GM19324 (cell line): ENCODE data around the gene PTPRN2.
"Not testable (repeated sequence)": the region's sequence is repeated elsewhere in the genome, so short reads cannot be mapped to it uniquely, and the experiment has no call there.

Experiments used
- ATAC-seq: cut with Tn5 transposase; IDR thresholded peaks from one replicate; pipeline ENCODE4 v1.9.1; 2021; ENCODE audit warnings: mild to moderate bottlenecking, moderate library complexity; ENCODE audit not compliant: unreplicated experiment, low FRiP score

PTPRN2 gene

DNA sequence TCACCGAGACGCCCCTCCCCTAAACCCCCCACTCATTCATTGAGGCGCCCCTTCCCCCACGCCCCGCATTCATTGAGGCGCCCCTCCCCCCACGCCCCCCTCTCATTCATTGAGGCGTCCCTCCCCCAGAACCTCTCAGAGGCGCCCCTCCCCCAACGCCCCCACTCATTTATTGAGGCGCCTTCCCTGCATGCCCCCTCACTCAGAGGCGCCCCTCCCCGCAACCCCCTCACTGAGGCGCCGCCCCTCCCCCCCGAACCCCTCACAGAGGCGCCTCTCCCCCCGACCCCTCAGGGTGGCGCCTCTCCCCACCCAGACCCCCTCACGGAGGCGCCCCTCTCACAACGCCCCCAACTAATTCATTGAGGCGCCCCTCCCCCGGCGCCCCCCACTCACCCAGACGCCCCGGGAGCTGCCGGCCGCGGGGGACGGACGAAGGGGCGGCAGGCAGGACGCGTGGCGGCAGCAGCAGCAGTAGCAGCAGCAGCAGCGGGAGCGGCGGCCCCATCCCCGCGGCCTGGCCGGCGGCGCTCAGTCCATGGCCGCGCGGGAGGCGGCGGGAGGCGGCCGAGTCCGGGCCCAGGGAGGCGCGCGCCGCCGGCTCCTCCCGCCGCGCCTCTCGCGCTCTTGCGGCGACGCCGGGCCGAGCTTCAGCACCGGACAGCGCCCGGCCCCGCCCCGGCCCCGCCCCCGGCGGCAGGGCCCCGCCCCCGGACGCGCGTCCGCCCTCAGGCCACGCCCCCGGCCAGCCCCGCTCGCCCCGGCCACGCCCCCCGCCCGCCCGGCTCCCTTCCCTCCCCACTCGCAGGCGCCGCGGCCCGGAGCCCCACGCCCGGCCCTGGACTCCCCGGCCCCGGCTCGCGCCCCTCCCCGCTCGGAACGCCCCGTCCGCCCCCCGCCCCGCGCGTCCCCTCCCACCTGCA lies at the start of gene PTPRN2:
TSS of gene PTPRN2 (minus strand) at position 662 of the 923 bp plus-strand sequence.
- ATAC-seq = no peak

DNA sequence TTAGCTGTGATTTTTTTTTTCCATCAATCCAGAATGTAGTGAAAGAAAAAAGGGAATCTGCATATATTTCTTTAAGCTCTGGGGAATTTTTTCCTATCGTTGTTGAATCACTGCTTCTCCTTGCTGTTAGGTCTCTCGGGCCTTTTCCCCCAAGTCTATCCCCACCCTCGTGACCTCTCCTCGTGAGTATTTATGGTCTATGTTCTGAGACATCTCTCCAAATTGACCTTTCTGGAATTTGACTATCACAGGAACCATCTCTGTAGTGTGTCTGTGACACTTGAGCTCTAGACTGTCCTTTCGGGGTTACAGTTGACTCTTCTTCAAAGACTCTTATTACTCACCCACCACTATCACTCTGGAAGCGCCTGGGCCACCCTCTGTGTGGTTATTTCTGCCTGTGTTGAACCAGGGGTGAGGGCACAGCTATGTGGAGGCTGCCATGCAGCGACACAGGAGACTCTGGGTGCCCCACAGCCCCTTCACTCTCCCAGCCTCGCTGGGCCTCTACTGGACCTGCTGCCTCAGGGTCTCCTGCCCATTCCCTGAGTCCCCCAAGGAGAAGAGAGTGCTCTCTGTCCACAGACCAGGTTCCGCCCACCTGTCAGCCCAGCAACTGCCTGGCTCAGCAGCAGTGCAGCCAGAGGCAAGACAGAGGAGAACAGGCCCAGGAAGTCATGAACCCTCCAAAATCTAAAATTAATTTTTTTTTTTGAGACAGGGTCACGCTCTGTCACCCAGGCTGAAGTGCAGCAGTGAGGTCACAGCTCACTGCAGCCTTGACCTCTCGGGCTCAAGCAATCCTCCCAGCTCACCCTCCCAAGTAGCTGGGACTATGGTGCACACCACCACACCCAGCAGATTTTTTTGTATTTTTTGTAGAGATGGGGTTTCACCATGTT lies 45.7 kb upstream of the PTPRN2 start:
- ATAC-seq = no peak

DNA sequence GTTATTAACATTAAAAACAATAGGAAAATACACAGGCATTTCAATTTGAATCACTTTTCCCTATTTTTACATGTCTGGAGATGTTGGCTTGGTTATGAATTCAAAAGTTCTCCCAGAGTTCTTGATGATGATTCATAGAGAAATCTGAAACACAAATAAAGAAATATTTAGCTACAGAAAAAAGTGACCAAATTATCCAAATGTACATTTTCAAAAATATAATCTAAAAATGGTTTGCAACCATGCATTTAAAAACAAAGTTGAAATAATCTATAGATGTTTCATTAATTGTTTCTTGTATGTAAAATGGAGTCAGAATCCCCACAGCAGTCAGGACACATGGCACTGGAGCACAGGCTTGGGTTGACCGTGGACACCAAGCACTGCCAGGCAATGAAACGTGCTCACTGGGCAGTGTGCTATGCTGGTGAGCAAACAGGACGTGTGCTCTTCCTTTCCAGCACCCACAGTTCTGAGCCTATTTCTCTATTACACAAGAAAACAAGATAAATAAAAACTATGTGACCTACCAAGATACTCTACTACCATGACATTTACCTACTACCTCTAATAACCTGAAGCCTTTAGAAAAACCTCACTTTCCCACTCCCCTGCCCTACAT lies 44.1 kb upstream of the PTPRN2 start:
- no peak for ATAC-seq

DNA sequence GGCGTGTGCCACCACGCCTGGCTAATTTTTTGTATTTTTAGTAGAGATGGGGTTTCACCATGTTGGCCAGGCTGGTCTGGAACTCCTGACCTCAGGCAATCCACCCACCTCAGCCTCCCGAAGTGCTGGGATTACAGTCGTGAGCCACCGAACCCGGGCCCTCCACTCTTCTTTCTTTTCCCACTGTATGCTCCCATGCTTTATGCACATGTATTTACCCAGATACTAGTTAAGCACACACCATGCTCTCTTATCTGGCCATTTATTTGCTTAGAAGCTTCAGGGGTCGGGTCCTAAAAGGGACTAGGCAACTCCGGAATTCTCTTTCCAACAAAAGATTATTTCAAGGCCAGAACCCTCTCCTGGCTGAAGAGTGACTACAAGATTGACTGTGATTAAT lies 38.7 kb upstream of the PTPRN2 start:
- ATAC-seq = not testable (repeated sequence)

DNA sequence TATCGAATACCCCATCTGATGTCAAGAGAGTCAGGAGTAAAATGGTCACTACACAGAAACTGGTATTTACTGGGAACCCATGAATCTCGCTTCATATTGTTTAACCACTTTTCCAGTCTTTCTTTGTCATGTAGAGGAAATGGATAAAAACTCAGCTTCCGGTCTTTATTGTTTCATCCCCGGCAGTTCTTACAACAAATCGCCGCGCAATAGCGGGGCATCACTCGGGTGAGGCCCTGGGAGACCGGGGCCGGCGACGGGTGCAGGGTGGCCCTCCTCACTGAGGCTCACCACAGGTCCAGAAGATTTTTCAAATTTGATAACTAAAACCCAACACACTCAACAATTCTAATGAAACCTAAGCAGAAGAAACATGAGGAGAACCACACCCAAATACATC lies 35.6 kb upstream of the PTPRN2 start:
- ATAC-seq = no peak

DNA sequence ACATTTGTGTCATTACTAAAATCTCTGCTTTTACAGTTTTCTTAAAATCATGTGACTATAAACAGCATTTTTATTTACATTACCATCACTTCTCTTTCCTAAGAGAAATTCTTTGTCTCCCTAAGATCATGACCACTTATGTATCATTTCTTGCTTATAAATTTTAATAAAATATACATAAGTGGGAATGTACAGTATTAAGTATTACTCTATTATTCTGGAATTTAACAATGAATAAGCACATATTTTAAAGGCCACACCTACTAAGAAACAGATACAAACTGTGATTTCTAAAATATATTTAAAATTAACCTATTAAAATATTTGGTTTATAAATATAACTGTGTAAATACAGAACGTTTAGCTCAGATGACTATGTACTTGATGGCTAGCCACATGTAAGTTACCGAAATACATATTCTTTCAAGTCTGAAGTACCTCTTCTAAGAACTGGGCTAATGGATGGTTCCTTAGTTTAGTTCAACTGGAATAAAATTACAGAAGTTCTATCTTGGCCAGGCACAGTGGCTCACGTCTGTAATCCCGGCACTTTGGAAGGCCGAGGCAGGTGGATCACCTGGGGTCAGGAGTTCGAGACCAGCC lies 33.3 kb upstream of the PTPRN2 start:
- ATAC-seq = no peak

DNA sequence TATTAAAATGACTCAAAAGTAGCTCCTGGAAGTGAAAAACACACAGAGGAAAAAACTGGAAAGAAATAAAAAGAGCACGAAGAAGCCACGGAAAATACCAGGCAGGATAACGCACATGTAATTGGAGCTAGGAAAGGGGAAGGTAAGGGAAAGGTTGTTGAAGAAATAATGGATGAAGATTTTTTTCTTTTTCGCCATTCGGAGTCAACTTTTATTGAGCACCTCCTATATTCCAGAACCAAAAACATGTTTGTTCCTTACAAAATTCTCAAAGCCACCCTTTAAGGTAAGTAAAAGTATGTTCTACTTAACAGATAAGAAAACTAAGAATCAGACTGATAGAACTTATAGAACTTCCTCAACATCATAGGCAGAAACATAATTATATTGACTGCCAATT lies 32.8 kb upstream of the PTPRN2 start:
- no peak for ATAC-seq

DNA sequence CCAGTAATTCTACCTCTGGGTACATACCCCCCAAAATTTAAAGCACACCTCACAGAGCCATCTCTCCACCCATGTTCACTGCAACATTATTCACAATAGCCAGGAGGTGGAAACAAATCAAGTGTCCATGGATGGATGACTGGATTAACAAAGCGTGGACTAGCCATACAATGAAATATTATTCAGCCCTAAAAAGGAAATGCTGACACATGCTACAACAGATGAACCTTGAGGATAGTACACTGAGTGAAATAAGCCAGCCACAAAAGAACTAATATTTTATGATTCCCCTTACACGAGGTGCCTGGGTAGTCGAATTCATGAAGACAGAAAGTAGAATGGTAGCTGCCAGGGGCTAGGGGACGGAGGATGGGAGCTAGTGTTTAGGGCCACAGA lies 31.1 kb upstream of the PTPRN2 start:
- no peak for ATAC-seq

DNA sequence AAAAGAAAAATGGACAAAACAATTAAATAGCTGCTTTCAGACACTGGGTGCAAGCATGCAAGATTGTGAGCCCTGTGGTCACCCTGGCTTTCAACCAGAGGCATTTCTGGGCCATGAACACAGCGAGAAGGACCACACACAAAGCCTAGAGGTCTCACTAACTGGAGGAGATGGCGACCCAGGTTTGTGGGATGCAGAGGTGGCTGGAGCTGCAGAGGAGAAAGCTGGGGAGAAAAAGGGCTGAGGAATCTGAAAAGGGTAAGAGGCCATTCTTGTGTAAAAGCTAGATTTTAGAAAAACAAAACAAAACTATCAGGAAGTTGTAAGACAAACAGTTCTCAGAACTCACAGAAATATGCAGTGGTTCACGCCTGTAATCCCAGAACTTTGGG lies 30.1 kb upstream of the PTPRN2 start:
- no peak for ATAC-seq

DNA sequence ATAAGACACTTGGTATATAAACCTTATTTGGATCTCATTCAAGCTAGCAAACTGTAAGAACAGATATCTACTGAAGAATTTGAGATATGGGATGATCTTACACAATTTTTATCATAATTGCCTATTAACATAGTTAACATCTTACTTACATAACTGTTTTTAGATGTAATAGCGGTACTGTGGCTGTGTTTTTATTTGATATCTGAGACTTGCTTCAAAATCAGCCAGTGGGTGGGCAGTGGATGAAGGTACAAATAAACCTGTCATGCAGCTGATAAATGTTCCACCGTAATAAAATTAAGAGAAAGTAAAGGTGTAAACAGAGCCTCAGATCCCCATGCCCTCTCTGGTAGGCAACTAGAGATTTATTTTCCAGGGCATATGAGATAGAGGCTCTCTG lies 28.4 kb upstream of the PTPRN2 start:
- ATAC-seq = no peak

DNA sequence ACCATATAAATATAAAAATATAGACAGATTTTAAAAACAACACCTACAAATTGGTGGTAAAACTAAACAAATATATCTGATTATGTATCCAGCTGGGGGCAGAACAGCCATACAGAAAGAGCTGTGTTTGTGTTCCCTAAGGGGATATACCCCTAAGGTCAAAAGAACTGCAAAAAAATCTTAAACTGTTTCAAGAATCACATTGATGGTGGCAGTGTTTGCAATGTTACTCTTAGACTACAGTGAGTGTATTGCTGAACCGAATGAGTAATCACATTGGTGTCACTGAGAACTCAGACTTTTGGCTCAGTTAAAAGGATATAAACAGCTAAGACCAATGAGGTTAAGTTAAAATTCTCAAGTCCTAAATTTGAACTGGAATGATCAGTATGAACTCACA lies 27.1 kb upstream of the PTPRN2 start:
- no peak for ATAC-seq

DNA sequence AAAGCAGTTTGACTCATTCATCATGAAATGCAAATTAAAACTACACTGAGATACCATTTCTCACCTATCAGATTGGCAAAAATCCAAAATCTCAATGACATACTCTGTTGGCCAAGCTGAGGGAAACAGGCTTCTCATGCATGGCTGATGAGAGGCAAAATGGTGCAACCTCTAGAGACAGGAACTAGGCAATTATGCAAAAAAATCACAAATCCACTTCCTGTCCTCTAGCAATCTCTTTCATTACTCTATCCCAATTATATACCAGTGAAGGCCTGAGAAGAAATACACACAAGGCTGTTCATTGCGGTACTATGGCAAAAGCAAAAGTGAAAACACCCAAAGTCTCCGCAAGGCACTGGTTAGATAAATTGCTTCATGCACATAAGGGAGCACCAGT lies 25.9 kb upstream of the PTPRN2 start:
- ATAC-seq = peak; percentile 91

DNA sequence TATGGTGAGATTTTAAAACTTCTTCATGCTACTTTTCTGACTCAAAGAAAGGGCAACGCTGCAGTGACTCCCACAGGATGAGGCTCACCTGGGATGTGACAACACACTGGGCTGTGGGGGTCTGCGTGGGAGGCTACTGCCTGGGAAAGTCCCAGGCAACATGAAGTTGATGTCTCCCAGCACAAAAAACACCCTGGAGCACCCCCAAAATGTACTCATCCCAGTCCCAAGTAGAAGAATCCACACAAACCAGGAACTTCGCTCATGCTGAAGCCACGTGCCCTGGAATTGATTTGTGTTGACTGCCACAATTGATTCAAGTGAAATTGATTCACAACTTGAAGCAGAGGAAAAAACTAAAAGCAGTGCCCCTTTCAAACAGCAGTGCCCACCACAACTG lies 24.9 kb upstream of the PTPRN2 start:
- ATAC-seq = no peak

DNA sequence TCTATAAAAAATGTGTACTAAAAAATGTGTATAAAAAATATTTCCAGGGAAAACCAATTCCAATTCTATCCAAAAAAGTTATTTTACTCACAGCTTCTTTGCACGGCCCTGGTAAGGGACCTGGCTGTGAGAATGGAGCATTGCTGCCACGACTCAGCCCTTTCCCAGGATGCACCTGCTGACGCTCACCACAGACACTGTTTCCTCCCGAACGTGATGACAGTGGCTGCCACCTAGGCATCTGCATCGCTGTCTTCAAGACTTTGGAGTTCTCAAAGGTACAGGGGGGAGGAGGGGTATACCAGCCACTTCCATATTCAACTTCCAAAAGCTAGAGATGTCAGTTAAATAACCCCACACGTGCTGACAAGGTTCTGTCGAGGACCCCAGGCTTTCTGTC lies 23.9 kb upstream of the PTPRN2 start:
- no peak for ATAC-seq

DNA sequence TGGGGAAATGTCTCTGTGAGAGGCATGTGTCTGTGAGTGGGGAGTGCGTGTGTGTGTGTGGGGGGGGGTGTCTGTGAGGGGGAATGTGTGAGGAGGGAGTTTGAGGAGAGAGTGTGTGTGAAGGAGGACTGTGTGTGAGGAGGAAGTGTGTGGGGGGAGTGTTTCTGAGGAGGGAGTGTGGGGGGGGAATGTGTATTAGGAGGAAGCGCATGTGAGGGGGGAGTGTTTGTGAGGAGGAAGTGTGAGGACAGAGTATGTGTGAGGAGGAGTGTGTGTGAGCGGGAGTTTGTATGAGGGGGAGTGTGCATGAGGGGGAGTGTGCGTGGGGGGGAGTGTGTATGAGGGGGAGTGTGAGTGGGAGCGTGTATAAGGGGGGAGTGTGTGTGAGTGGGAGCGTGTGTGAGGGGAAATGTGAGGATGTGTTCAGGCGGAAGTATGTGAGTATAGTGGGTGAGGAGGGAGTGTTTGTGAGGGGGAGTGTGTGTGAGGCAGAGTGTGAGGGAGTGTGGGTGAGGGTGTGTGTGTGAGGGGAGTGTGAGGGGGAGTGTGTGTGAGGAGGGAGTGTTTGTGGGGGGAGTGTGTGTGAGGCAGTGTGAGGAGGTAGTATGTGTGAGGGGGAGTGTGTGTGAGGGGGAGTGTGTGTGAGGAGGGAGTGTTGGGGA lies 21.8 kb upstream of the PTPRN2 start:
- no peak for ATAC-seq

DNA sequence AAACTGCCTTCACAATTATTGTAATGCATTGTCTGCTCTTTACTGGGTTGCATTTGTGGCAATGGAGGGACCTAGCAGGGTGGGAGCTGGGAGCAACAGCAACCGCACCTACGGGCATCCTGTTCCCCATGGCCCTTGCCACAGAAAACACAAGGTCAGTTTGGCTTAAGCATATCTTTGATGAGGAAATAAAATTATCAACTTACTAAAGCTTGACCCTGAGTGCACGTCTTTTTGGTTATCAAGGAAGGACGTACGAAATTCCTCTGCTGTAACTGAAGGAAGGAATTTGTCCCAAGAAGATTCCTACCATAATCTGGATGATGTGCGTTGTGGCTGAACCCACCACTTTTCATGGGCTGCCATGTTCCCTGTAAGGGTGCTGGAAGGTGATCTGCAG lies 19.9 kb upstream of the PTPRN2 start:
- ATAC-seq = no peak

DNA sequence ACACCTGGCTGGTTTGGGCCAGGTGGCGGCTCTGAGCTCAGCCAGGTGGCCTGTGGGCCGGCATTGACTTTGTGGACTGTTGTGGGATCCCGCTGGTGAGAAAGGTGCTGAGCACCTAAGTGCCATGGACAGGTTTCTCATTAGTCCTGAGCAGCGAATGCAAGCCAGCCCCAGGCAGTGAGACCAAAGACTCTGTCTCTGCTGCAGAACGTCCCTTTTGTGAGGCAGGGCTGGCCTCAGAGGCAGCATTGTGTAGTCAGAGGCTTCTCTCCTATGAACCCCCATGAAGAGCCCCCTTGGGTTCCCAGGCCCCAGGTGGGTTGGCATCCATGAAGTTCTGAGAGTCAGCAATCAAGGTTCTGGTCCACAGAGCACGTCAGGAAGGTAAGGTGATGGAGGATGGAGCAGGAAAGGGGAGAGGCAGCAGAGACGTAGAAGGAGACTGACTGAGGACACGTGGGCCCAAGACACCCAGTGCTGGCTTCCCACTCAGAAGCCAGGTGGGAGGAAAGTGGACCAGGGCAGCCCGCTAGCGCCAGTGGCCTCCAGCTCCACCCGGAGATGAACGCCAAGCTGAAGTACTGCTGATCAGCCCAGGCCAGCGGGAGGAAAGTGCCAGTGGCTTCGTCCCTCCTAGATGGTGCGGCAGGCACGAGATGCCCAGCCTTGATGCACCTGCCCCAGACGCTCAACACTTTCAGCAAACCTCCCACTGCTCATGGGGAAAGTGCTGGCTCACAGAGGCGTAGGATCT lies 19.2 kb upstream of the PTPRN2 start:
- no peak for ATAC-seq

DNA sequence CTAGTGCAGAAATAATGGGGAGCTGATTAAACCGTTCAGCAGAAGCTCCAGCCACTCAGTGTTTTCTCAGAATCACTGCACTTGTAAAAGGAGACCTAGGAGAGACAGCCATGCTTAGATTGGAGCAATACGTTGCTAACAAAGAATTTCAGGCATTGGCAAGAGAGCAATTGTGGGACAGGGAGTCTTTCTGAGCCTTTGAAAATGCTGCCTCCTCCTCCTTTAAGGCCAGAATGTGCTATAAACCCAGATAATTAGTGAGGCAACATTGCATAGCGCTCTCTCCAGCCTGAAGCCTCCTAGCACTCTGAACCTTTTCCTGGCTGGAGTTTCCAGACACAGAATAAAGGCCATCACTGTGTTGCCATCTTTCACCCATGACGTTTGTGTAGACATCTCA lies 18.5 kb upstream of the PTPRN2 start:
- no peak for ATAC-seq
